Activated CD4-positive, alpha-beta T cell treated with anti-CD3 and anti-CD28 coated beads, Interleukin-2, amount 10 ng/mL, durations not matched to agents 7 days and 5 days (primary cell): Measurements from ENCODE around the gene MRPL9. TPM values are rescaled to one million over a fixed set of nuclear protein-coding genes. Genes with fewer than 3 reads are reported as not detected.
"Not testable (repeated sequence)": the region's sequence is repeated elsewhere in the genome, so short reads cannot be mapped to it uniquely, and the experiment has no call there.

Source experiments
- CTCF ChIA-PET: fragments of 350-600 bp; sonication (Branson Sonifier 250); formaldehyde crosslinking; loops from one replicate; lab custom pipeline; 2021; ENCODE audit warnings: antibody characterized with exemption; lab: Charles Lee
- POLR2A ChIA-PET: fragments of 350-600 bp; sonication (Branson Sonifier 250); formaldehyde crosslinking; loops from one replicate; lab custom pipeline; 2021; ENCODE audit warnings: antibody characterized with exemption; lab: Charles Lee
- DNase-seq: peaks from one replicate; pipeline ENCODE4 v3.0.0-alpha.2; 2020
- H3K27ac Mint-ChIP-seq: one replicate; pipeline ENCODE4 v1.8.0; 2021; ENCODE audit warnings: mild to moderate bottlenecking, moderate library complexity, mixed read lengths
- H3K27me3 Mint-ChIP-seq: one replicate; pipeline ENCODE4 v1.8.0; 2021; ENCODE audit warnings: mixed read lengths
- H3K36me3 Mint-ChIP-seq: one replicate; pipeline ENCODE4 v1.8.0; 2021; ENCODE audit warnings: low read depth, mixed read lengths
- H3K4me1 Mint-ChIP-seq: one replicate; pipeline ENCODE4 v1.8.0; 2021; ENCODE audit warnings: mixed read lengths
- H3K4me3 Mint-ChIP-seq: one replicate; pipeline ENCODE4 v1.8.0; 2021; ENCODE audit warnings: mild to moderate bottlenecking, moderate library complexity, mixed read lengths
- H3K9me3 Mint-ChIP-seq: one replicate; pipeline ENCODE4 v1.8.0; 2021; ENCODE audit warnings: mixed read lengths
- total RNA-seq, 2 experiments: library from RNA; stranded (reverse); gene quantifications; one replicate each; pipeline ENCODE4 v1.2.3, GENCODE V29; 2021

MRPL9 gene
- total RNA-seq, 2 experiments from 2014 or later, result 110 to 117 TPM

DNA sequence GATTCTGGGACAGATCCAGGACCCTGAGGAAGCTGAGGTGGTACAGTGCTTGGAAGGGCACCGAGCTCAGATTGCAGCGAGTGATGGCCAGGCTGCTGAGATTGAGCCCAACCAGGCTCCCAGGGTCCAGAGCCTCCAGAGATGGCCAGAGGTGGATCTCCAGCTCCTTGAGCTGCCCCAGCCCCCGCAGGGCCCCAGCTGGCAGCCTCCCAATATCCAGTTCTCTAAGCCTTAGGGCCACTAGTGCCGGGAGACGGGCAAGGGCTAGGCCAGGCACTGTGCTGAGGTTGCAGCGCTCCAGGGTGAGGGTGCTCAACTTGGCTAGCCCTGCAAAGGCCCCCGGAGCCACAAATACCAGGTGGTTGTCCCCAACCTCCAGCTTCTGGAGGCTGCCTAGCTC is 38.5 kb upstream of the MRPL9 start:
- Mint-ChIP-seq H3K9me3 (no peaks in the 10 kb centered on the region), H3K4me3 (no peak overlapping the region), H3K36me3 (no peaks in the 10 kb centered on the region), H3K27me3 (no peaks in the 10 kb centered on the region), H3K4me1 (peaks cover 9% of the 10 kb centered on the region), H3K27ac (no peak overlapping the region)
- CTCF ChIA-PET, result interaction anchor here (1.0 to 2.0 kb wide), 3 partner anchors 12 to 26 kb away, joined by 3 to 4 read pairs (median 3); partner anchors contain the start of gene TDRKH
- DNase-seq, result no peak
- POLR2A ChIA-PET, result no interaction called here

DNA sequence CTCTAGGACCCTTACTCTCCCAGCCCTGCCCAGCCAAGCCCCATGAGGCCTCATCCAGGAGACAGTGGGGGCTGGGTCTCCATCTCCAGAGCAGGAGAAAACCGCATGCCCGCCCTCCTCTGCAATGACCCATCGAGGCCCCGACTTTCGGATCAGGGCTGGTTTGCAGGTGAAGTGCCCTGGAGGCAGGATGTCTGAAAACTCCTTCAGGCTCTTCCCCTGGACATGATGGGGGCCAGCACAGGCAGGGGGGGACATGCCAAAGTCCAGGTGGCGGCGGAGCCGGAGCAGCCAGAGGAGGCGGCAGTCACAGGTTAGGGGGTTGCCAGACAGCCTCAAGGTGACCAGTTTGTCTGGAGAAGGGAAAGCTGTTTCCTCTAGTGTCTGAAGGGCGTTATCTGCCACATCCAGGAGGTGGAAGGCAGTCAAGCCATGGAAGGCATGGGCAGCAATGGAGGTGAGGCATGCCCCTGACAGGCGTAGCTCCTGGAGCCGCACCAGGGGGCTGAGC is 38.1 kb upstream of the MRPL9 start:
- POLR2A ChIA-PET, result no interaction called here
- Mint-ChIP-seq H3K4me1 (peaks cover 9% of the 10 kb centered on the region), H3K36me3 (no peaks in the 10 kb centered on the region)

DNA sequence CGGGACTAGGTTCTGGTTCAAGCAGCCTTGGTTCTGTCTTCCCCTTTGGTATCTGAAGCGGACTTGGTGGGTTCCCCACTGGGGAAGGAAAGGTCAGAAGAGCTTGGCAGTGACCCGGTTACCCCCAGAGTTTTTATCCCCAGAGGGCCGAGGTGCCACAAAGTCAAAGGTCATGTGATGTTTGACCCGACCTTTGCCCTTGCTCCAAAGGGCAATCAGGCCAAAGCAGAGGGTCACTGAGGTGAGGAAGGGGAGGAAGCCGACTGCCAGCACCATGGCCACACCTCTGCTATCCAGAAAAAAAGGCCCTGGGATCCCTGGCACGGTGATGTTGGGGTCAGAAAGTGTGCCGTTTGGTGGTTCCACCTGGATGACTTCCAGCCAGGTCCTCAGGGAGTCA is 37.5 kb upstream of the MRPL9 start:
- Mint-ChIP-seq H3K4me1 (peaks cover 9% of the 10 kb centered on the region), H3K27me3 (no peaks in the 10 kb centered on the region), H3K27ac (no peak overlapping the region), H3K9me3 (no peaks in the 10 kb centered on the region), H3K4me3 (no peak overlapping the region), H3K36me3 (no peaks in the 10 kb centered on the region)
- ChIA-PET CTCF (interaction anchor here (1.1 to 2.0 kb wide), 4 partner anchors 10 to 21 kb away, joined by 3 to 5 read pairs (median 4); partner anchors contain the start of gene TDRKH), POLR2A (no interaction called here)
- no peak for DNase-seq

More for the DNA sequence above, 38.1 kb upstream of the MRPL9 start:
- no peak for DNase-seq
- CTCF ChIA-PET, result interaction anchor here (1.0 to 2.0 kb wide), 4 partner anchors 12 to 25 kb away, joined by 3 to 5 read pairs (median 4); partner anchors contain the start of gene TDRKH
- no peaks in the 10 kb centered on the region for H3K9me3 Mint-ChIP-seq
- no peaks in the 10 kb centered on the region for H3K27me3 Mint-ChIP-seq
- no peak overlapping the region for H3K4me3 Mint-ChIP-seq
- no peak overlapping the region for H3K27ac Mint-ChIP-seq

DNA sequence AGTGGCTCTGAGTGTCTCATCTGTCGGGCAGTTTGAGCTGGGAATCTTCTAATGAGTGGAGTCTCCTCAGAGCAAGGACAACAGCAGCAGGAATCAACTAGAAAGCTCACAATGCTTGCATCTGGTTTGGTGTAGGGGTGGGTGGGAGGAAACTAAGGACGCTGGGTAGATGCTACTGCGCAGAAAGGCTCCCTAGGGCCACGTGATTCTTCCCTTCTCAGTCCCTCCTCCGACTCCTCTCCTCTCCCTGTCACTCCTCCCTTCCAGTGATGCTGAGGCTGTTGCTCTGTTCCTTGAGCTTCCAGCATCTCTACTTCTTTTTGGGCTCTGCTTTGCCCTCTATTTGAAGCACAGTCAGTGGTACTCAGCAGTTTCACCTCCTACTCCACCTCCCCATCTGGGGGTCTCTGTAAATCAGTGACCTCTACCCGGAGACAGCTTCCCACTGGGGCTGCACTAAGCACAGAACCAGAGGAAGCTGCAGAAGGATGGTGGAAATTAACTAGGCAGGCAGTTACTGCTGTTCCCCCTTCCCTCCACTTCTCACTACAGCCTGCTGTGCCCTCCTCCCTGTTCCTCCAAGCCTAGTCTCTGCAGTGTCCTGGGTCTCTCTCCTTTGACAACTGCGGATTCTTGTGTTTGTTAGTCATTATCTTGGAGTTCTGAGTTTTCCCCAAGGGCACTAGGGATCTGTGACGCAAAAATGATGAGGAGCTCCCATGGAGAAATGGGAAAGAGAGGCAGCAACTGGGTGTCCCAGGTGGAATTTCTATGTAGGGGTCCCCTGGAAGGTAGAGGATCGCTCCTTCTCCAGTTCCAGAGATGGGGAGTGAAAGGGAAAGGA is 36.1 kb upstream of the MRPL9 start:
- Mint-ChIP-seq H3K4me1 (peaks cover 9% of the 10 kb centered on the region), H3K27ac (no peak overlapping the region), H3K9me3 (no peaks in the 10 kb centered on the region), H3K36me3 (no peaks in the 10 kb centered on the region), H3K27me3 (no peaks in the 10 kb centered on the region), H3K4me3 (no peak overlapping the region)
- ChIA-PET CTCF (interaction anchor here (1.0 to 2.0 kb wide), 3 partner anchors 11 to 21 kb away, joined by 3 to 5 read pairs (median 5); no protein-coding TSS in a partner anchor), POLR2A (no interaction called here)
- no peak for DNase-seq

DNA sequence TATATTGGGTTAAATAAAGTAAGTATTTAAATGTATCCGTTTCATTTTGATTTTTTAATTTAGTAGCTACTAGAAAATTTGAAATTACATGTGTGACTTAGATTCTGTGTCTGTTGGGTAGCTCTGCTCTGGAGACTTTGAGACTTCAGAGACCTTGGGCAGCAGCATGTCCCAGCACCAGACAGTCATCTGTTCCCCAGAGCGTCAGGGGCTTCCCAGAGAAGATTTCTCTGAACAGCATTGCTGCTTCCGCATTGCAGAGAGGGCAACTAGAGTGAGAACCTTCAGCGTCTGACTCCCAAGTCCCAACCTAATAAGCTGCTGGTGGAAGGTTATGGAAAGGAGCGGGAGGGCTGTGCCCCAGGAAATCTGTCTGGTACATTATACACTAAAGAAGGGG is 35.3 kb upstream of the MRPL9 start:
- peaks cover 9% of the 10 kb centered on the region for H3K4me1 Mint-ChIP-seq
- ChIA-PET POLR2A (no interaction called here), CTCF (interaction anchor here (0.5 to 1.1 kb wide), 3 partner anchors 18 to 304 kb away, joined by 3 to 5 read pairs (median 3); no protein-coding TSS in a partner anchor)
- H3K9me3 Mint-ChIP-seq, result no peaks in the 10 kb centered on the region
- DNase-seq, result no peak
- H3K4me3 Mint-ChIP-seq, result no peak overlapping the region
- no peak overlapping the region for H3K27ac Mint-ChIP-seq
- H3K36me3 Mint-ChIP-seq, result no peaks in the 10 kb centered on the region
- H3K27me3 Mint-ChIP-seq, result no peaks in the 10 kb centered on the region

DNA sequence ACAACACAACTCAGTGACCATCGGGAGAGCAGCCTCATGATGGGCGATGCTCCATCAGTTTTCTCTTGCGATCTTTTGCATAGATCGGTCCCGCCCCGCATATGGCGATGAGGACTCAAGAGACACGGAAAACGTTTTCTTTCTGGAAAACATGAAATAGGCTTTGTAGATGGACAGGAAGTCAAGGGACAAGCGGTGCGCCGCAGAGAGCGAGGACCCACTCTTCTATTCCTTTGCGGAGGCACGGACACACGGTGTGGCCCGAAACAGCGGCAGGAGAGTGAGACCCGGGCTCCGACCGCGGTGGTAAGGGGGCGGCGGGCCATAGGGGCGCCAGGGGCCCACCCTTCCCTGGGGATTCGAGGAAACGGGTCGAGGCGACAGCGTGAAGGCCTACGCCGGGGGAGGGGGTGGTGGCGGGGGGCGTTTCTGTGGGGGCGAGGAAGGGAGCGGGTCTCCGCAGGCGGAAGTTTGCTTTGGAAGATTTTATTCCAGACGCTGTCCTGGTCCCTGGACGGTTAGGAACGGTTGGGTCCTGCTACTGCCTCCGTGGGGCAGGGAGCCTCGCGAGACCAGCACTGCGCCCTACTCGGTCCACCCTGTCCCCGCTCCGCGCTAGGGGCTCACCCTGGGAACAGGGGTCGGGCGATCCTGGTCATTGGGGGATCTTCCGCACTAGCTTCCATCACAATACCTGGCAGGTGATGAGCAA is 27.8 kb upstream of the MRPL9 start:
- Mint-ChIP-seq H3K4me3 (peak overlapping the region; percentile 97), H3K36me3 (peaks cover 3% of the 10 kb centered on the region), H3K4me1 (peaks cover 30% of the 10 kb centered on the region), H3K9me3 (no peaks in the 10 kb centered on the region), H3K27me3 (no peaks in the 10 kb centered on the region), H3K27ac (peak overlapping the region; percentile 89)
- DNase-seq, result peak; percentile 14
- POLR2A ChIA-PET, result interaction anchor here (0.5 to 0.6 kb wide), 2 partner anchors 30 to 319 kb away, joined by 3 to 5 read pairs; no protein-coding TSS in a partner anchor
- CTCF ChIA-PET, result interaction anchor here (1.7 kb wide), 1 partner anchor 11 kb away, joined by 6 read pairs; no protein-coding TSS in a partner anchor

DNA sequence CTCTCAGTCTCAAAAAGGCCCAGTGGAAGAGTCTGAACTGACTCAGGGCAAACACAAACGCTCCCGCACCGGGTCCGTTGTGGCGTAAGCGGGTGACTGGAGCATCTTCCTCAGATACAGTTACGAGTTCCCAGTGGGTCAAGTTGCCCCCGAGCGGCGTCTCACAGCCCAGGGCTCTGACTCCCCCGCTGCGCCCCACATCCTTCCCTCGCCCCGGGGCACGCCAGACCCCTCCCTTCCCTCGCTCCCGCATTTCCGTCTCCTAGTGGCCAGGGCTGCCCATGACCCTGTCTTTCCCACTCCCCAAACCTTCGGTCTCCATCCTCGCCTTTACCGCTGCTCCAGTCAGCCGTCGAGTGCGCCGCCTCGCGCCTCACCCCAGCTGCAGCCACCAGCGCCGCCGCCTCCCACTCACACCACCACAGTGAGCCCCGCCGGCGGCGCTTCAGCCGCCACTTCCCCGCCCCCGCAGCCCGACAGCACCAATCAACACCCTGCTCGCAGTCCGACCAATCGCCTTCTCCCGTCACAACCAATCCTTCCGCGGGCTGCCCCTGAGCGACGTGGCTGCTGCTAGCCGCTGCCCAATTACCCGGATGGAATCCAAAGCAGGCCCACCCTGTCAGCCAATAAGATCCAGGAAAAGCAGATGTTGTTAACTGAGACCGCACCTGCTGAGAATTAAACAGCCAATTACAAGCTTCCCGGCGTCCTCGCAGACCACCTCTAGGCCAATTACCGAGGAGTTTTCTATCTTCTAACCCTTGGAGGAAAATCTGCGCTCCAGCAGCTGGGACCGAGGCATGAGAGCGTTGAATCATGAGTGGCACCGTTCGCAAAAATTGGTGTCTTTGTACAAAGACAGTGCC is 27.0 kb upstream of the MRPL9 start, which contains the start of gene TDRKH:
Gene TDRKH (minus strand): TSS at position 430 of the 869 bp plus-strand sequence. CDS start 7,478 bp downstream, outside the sequence.
- CTCF ChIA-PET, result interaction anchor here (0.8 to 1.7 kb wide), 7 partner anchors 10 to 72 kb away, joined by 3 to 6 read pairs (median 3); no protein-coding TSS in a partner anchor

DNA sequence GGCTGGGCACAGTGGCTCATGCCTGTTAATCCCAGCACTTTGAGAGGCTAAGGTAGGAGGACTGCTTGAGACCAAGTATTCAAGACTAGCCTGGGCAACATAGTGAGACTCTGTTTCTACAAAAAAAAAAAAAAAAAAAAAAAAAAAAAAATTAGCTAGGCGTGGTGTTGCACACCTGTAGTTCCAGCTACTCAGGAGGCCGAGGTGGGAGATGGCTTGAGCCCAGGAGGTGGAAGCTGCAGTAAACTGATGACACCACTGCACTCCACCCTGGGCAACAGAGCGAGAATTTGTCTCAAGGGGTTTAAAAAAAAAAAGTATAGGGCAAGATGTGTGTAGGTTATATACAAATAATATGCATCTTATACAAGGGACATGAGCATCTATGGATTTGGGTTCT is 24.4 kb upstream of the MRPL9 start:
- Mint-ChIP-seq H3K27me3 (no peaks in the 10 kb centered on the region), H3K4me1 (peaks cover 30% of the 10 kb centered on the region), H3K36me3 (peaks cover 3% of the 10 kb centered on the region), H3K9me3 (no peaks in the 10 kb centered on the region), H3K4me3 (no peak overlapping the region), H3K27ac (no peak overlapping the region)
- CTCF ChIA-PET, result interaction anchor here (0.6 to 1.6 kb wide), 6 partner anchors 8 to 49 kb away, joined by 3 to 5 read pairs (median 3); no protein-coding TSS in a partner anchor
- DNase-seq, result no peak
- POLR2A ChIA-PET, result no interaction called here

More for the DNA sequence above, 27.0 kb upstream of the MRPL9 start, which contains the start of gene TDRKH:
- POLR2A ChIA-PET, result interaction anchor here (0.5 to 0.9 kb wide), 4 partner anchors 30 to 318 kb away, joined by 3 to 5 read pairs (median 4); no protein-coding TSS in a partner anchor
- Mint-ChIP-seq H3K36me3 (peaks cover 3% of the 10 kb centered on the region), H3K27ac (peak within 1 kb of the TSS; percentile 89), H3K4me3 (peak within 1 kb of the TSS; percentile 97), H3K27me3 (no peaks in the 10 kb centered on the region), H3K4me1 (peaks cover 30% of the 10 kb centered on the region), H3K9me3 (no peaks in the 10 kb centered on the region)
- DNase-seq, result peak; percentile 99

DNA sequence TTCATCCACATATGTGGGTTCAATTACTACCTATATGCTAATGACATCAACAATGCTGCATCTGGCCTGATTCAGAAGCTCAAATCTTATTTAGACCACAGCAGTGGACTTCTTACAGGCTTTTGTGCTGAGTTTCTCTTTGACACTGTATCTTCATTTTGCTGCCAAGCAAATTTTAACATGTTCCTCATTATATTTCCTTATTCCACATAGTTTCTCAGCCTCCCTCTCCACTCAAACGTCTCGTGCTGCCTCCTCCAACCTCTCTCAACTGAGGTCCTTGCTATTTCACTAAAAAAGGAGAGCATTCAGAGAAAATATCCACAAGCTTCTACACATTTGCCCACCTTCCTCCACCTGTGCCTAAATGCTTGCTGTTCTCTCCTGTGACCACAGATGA is 20.5 kb upstream of the MRPL9 start:
- H3K9me3 Mint-ChIP-seq, result no peaks in the 10 kb centered on the region
- ChIA-PET POLR2A (no interaction called here), CTCF (interaction anchor here (2.6 kb wide), 1 partner anchor 9 kb away, joined by 10 read pairs; no protein-coding TSS in a partner anchor)
- no peaks in the 10 kb centered on the region for H3K27me3 Mint-ChIP-seq
- H3K27ac Mint-ChIP-seq, result no peak overlapping the region
- H3K4me1 Mint-ChIP-seq, result peaks cover 5% of the 10 kb centered on the region
- DNase-seq, result no peak
- peaks cover 8% of the 10 kb centered on the region for H3K36me3 Mint-ChIP-seq
- H3K4me3 Mint-ChIP-seq, result no peak overlapping the region

DNA sequence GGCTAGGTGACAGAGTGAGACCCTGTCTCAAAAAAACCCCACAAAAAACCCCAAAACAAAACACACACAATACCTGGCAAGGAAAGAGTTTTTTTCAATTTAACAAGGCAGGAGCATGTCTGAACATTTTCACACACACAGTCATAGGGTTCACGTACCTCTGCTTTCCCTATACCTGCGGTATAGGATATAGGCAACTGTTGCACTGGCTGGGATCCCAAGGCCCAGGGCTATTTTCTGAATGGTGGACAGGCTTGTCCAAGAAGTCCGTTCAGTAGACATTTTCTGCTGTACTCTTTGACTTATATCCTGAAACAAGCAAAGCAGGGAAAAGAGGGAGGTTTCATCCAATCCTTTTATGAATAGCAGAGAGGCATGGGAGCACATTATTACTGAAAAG is 19.4 kb upstream of the MRPL9 start:
- CTCF ChIA-PET, result interaction anchor here (0.7 to 1.0 kb wide), 2 partner anchors 39 to 46 kb away, joined by 3 read pairs; no protein-coding TSS in a partner anchor
- no peak overlapping the region for H3K4me3 Mint-ChIP-seq
- DNase-seq, result no peak

DNA sequence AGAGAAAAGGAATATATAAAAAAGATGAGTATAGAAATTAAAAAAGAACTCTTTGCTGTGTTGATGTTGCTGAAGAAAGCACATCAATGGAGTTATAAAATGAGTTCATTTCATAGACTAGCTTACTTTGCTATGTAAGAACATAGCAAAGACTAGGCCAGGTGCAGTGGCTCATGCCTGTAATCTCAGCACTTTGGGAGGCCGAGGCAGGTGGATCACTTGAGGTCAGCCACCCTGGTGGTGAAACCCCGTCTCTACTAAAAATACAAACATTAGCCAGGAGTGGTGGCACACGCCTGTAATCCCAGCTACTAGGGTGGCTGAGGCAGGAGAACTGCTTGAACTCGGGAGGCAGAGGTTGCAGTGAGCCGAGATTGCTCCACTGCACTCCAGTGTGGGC is 18.7 kb upstream of the MRPL9 start:
- DNase-seq, CTCF ChIA-PET, H3K4me3 Mint-ChIP-seq, H3K36me3 Mint-ChIP-seq, POLR2A ChIA-PET, H3K27me3 Mint-ChIP-seq, H3K4me1 Mint-ChIP-seq, H3K9me3 Mint-ChIP-seq, H3K27ac Mint-ChIP-seq: not testable (repeated sequence)

More for the DNA sequence above, 19.4 kb upstream of the MRPL9 start:
- Mint-ChIP-seq H3K27ac (no peak overlapping the region), H3K36me3 (peaks cover 9% of the 10 kb centered on the region), H3K27me3 (no peaks in the 10 kb centered on the region), H3K9me3 (no peaks in the 10 kb centered on the region), H3K4me1 (peaks cover 3% of the 10 kb centered on the region)
- POLR2A ChIA-PET, result no interaction called here
